HUES48 (cell line): ENCODE data around the gene ABCG8.
"Not testable (repeated sequence)": the region's sequence is repeated elsewhere in the genome, so short reads cannot be mapped to it uniquely, and the experiment has no call there.

Experiments used
- H3K27ac ChIP-seq: one replicate; pipeline ENCODE4 v1.7.0; 2013; ENCODE audit warnings: low read depth, low read length, inconsistent platforms
- H3K27me3 ChIP-seq: 2 replicates; pipeline ENCODE4 v1.6.1; 2013; ENCODE audit warnings: mild to moderate bottlenecking, low read length; ENCODE audit not compliant: control insufficient read depth, insufficient read depth
- H3K36me3 ChIP-seq: 2 replicates; pipeline ENCODE4 v1.6.1; 2013; ENCODE audit warnings: low read length; ENCODE audit not compliant: control insufficient read depth, insufficient read depth
- H3K4me1 ChIP-seq: 2 replicates; pipeline ENCODE4 v1.6.1; 2013; ENCODE audit warnings: mild to moderate bottlenecking, low read length; ENCODE audit not compliant: control insufficient read depth, insufficient read depth
- H3K4me3 ChIP-seq: 2 replicates; pipeline ENCODE4 v1.5.1; 2013; ENCODE audit warnings: mild to moderate bottlenecking, low read depth, low read length
- H3K9ac ChIP-seq: 2 replicates; pipeline ENCODE4 v1.6.1; 2013; ENCODE audit warnings: mild to moderate bottlenecking, low read depth, low read length, moderate library complexity
- H3K9me3 ChIP-seq: 2 replicates; pipeline ENCODE4 v1.6.1; 2013; ENCODE audit warnings: low read length; ENCODE audit not compliant: control insufficient read depth, insufficient read depth

ABCG8 gene

DNA sequence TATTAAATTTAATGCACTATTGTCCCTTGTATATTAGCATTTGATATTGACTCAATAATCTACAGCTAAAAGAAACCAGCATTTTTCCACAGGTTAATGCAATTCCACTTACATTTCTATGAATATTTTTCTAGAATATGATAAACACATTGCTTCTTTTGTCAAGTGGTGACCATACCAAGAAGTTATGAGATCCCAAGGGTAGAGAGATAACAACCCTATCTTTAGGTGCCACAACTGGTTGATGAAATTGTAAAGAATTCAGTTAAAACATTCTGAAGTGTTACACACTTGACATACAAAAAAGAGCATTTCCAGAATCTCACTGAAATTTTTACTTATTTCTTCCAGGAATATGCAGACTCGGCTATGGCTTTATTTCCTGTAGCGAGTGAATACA lies 56.0 kb downstream of the ABCG8 start:
- H3K9me3 ChIP-seq, result no peaks in the 10 kb centered on the region
- H3K9ac ChIP-seq, result no peak overlapping the region
- no peaks in the 10 kb centered on the region for H3K4me1 ChIP-seq
- H3K27ac ChIP-seq, result no peak overlapping the region
- no peaks in the 10 kb centered on the region for H3K27me3 ChIP-seq
- H3K36me3 ChIP-seq, result peaks cover 99% of the 10 kb centered on the region
- no peak overlapping the region for H3K4me3 ChIP-seq

- H3K9ac ChIP-seq, result no peak overlapping the region
- no peaks in the 10 kb centered on the region for H3K27me3 ChIP-seq
These were observed 58.1 kb downstream of the ABCG8 start for GRCh38 chr2:43896906-43897305.

GRCh38 chr2:43897492-43897891 lies 58.7 kb downstream of the ABCG8 start:
- no peaks in the 10 kb centered on the region for H3K4me1 ChIP-seq
- H3K9ac ChIP-seq, result no peak overlapping the region
- no peaks in the 10 kb centered on the region for H3K9me3 ChIP-seq
- H3K36me3 ChIP-seq, result peaks cover 100% of the 10 kb centered on the region
- no peak overlapping the region for H3K4me3 ChIP-seq
- no peaks in the 10 kb centered on the region for H3K27me3 ChIP-seq
- H3K27ac ChIP-seq, result no peak overlapping the region

More at GRCh38 chr2:43896906-43897305, 58.1 kb downstream of the ABCG8 start:
- Histone ChIP-seq H3K4me1 (no peaks in the 10 kb centered on the region), H3K27ac (no peak overlapping the region), H3K9me3 (no peaks in the 10 kb centered on the region), H3K4me3 (no peak overlapping the region), H3K36me3 (peaks cover 100% of the 10 kb centered on the region)

- H3K27ac ChIP-seq, result peak overlapping the region; percentile 45
- H3K9me3 ChIP-seq, result no peaks in the 10 kb centered on the region
- H3K9ac ChIP-seq, result no peak overlapping the region
- no peaks in the 10 kb centered on the region for H3K4me1 ChIP-seq
- H3K36me3 ChIP-seq, result peaks cover 100% of the 10 kb centered on the region
- no peaks in the 10 kb centered on the region for H3K27me3 ChIP-seq
- no peak overlapping the region for H3K4me3 ChIP-seq
These were observed 59.5 kb downstream of the ABCG8 start for GRCh38 chr2:43898134-43898837.

- Histone ChIP-seq H3K9me3 (no peaks in the 10 kb centered on the region), H3K27ac (peak overlapping the region; percentile 45), H3K36me3 (peaks cover 99% of the 10 kb centered on the region), H3K9ac (no peak overlapping the region), H3K4me1 (no peaks in the 10 kb centered on the region), H3K27me3 (no peaks in the 10 kb centered on the region), H3K4me3 (no peak overlapping the region)
These were observed 60.1 kb downstream of the ABCG8 start for GRCh38 chr2:43898838-43899346.

- H3K36me3 ChIP-seq, result peaks cover 97% of the 10 kb centered on the region
- H3K27ac ChIP-seq, result no peak overlapping the region
- no peak overlapping the region for H3K4me3 ChIP-seq
- no peaks in the 10 kb centered on the region for H3K9me3 ChIP-seq
- H3K4me1 ChIP-seq, result no peaks in the 10 kb centered on the region
- H3K9ac ChIP-seq, result no peak overlapping the region
- H3K27me3 ChIP-seq, result no peaks in the 10 kb centered on the region
These were observed 60.8 kb downstream of the ABCG8 start for GRCh38 chr2:43899589-43899988.

DNA sequence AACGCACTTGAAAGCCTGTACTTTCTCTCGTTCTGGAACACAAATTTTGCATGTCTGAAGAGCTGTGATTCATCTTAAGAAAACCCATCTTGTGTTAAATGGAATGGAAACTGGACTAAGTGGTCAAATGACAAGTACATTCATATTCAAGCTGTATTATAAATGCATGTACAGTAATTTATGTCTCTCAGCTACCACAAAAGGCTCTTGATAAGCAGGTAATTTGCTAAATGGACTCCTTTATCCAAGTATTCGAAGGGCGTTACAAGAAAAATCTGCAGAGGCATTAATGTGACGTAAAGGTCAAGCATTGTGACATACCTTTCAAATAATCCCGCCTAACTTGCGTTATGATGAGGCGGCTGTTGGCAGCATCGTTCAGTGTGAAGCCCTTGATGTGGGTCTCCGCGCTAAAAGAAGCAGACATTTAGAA lies 66.6 kb downstream of the ABCG8 start:
- no peak overlapping the region for H3K4me3 ChIP-seq
- H3K9me3 ChIP-seq, result no peaks in the 10 kb centered on the region
- no peaks in the 10 kb centered on the region for H3K27me3 ChIP-seq
- H3K9ac ChIP-seq, result no peak overlapping the region
- H3K4me1 ChIP-seq, result no peaks in the 10 kb centered on the region
- H3K36me3 ChIP-seq, result peaks cover 87% of the 10 kb centered on the region
- no peak overlapping the region for H3K27ac ChIP-seq

- H3K4me3 ChIP-seq, result no peak overlapping the region
- H3K4me1 ChIP-seq, result no peaks in the 10 kb centered on the region
- H3K36me3 ChIP-seq, result peaks cover 87% of the 10 kb centered on the region
- H3K9me3 ChIP-seq, result no peaks in the 10 kb centered on the region
- H3K27ac ChIP-seq, result no peak overlapping the region
- H3K9ac ChIP-seq, result no peak overlapping the region
- no peaks in the 10 kb centered on the region for H3K27me3 ChIP-seq
These were observed 67.1 kb downstream of the ABCG8 start for GRCh38 chr2:43905871-43906270.

DNA sequence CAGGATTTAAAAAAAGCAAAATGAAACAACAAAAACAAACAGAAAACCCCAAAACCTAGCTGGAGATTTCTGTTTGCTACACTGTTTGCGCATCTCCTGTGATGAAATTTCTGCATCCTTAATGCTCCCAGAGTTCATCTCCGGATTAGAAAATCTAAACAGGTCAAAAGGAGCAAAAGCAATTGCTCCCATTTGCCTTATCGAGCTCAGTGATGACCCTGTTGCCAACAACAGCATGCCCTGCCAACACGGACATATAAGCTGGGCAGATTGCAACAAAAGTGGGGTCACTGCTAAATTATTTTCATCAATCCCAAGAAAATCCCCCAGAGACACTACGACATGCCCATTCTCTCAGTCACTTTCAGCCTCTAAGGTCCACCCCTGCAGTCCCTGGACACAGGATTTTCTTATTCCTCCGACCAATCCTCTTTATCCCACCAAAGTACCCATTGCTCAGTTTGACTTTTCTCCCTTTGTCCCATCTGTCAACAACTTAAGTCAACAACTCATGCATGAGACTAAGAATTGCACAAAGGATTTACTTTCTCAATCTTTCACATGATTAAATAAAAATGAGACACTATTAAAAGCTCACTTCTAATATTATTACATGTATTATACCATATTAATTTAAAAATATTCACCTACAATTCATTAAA lies 67.8 kb downstream of the ABCG8 start:
- Histone ChIP-seq H3K4me1 (no peaks in the 10 kb centered on the region), H3K9ac (no peak overlapping the region), H3K27ac (no peak overlapping the region), H3K4me3 (no peak overlapping the region), H3K36me3 (peaks cover 87% of the 10 kb centered on the region), H3K9me3 (no peaks in the 10 kb centered on the region), H3K27me3 (no peaks in the 10 kb centered on the region)

- not testable (repeated sequence) for H3K4me3 ChIP-seq, H3K9ac ChIP-seq, H3K27ac ChIP-seq, H3K27me3 ChIP-seq, H3K4me1 ChIP-seq, H3K9me3 ChIP-seq
- H3K36me3 ChIP-seq, result peaks cover 90% of the 10 kb centered on the region
These were observed 72.5 kb downstream of the ABCG8 start for GRCh38 chr2:43911136-43911790.

DNA sequence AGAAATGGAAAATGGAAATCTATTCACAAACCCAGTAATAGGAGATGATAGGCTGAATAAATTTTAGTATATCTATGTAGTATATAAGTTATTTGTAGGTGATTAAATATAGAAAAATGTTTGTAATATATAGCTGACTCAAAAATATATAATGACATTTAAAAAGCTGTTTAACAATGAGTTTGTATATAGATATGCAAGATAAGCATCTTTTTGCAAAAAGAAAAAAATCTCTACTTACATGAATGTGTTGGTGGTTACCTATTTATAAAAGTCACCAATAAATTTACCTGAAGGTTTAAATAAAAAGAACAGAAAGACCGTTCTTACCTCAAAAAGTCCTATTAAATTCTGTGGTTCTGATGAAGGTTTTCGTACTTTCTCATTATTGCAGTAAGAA lies 85.7 kb downstream of the ABCG8 start:
- Histone ChIP-seq H3K27me3 (no peaks in the 10 kb centered on the region), H3K4me1 (no peaks in the 10 kb centered on the region), H3K27ac (no peak overlapping the region), H3K4me3 (no peak overlapping the region), H3K36me3 (peaks cover 97% of the 10 kb centered on the region), H3K9me3 (no peaks in the 10 kb centered on the region), H3K9ac (no peak overlapping the region)
